IPS-18a (cell line): ENCODE data around the gene UBE2Q2.
"Not testable (repeated sequence)": the region's sequence is repeated elsewhere in the genome, so short reads cannot be mapped to it uniquely, and the experiment has no call there.

Experiments
- H3K27ac ChIP-seq: one replicate; pipeline ENCODE4 v1.5.1; 2013; ENCODE audit warnings: low read length
- H3K27me3 ChIP-seq: one replicate; pipeline ENCODE4 v1.6.1; 2013; ENCODE audit warnings: mild to moderate bottlenecking, low read length; ENCODE audit not compliant: control insufficient read depth, insufficient read depth
- H3K36me3 ChIP-seq: one replicate; pipeline ENCODE4 v1.6.1; 2013; ENCODE audit warnings: low read depth, low read length; ENCODE audit not compliant: control insufficient read depth
- H3K4me1 ChIP-seq: one replicate; pipeline ENCODE4 v1.6.1; 2013; ENCODE audit warnings: low read depth, low read length; ENCODE audit not compliant: control insufficient read depth
- H3K4me3 ChIP-seq: one replicate; pipeline ENCODE4 v1.5.1; 2013; ENCODE audit warnings: low read length
- H3K9ac ChIP-seq: one replicate; pipeline ENCODE4 v1.6.1; 2013; ENCODE audit warnings: mild to moderate bottlenecking, low read length, moderate library complexity
- H3K9me3 ChIP-seq: one replicate; pipeline ENCODE4 v1.6.1; 2013; ENCODE audit warnings: low read depth, low read length; ENCODE audit not compliant: control insufficient read depth

Gene UBE2Q2

DNA sequence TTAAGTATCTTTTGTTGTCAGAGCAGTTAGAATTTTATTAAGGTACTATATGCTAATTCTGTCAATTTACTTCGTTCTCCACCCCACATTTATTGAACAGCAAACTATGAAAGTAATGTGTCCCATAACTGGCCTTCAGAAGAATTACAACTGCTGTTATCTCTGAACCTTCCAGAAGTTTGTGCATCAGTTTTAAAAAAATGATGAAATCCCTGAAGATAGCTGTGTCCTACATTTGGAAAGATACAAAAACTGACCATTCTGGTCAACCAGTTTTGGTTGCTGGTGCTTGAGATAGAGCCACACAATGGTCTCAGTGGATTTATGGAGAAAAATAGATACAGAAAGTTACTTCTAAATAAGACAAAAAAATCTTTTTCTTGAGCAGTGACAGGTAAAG is 5.9 kb downstream of the UBE2Q2 start:
- H3K9ac ChIP-seq: no peak overlapping the region
- no peak overlapping the region for H3K4me3 ChIP-seq
- no peaks in the 10 kb centered on the region for H3K27me3 ChIP-seq
- H3K9me3 ChIP-seq: no peaks in the 10 kb centered on the region
- H3K4me1 ChIP-seq: peaks cover 12% of the 10 kb centered on the region
- H3K27ac ChIP-seq: no peak overlapping the region
- peaks cover 7% of the 10 kb centered on the region for H3K36me3 ChIP-seq

DNA sequence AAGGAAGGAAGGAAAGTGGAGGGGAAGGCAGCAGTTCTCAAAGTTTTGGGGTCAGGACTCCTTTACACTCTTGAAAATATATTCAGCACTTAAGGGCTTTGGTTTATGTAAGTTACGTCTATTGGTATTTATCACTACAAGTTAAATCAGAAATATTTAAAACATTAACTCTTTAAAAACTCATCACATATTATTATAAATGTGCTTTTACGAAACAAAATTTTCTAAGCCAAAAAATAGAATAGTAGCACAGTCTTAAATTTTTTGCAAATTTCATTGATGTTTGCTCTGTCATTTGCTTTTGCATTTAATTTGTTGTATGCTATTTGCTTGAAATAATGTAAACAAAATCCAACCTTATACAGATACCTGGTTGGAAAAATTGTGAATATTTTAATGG is 7.5 kb downstream of the UBE2Q2 start:
- Histone ChIP-seq H3K4me1 (no peaks in the 10 kb centered on the region), H3K36me3 (peaks cover 10% of the 10 kb centered on the region), H3K27me3 (no peaks in the 10 kb centered on the region), H3K27ac (no peak overlapping the region), H3K4me3 (no peak overlapping the region), H3K9ac (no peak overlapping the region), H3K9me3 (no peaks in the 10 kb centered on the region)

DNA sequence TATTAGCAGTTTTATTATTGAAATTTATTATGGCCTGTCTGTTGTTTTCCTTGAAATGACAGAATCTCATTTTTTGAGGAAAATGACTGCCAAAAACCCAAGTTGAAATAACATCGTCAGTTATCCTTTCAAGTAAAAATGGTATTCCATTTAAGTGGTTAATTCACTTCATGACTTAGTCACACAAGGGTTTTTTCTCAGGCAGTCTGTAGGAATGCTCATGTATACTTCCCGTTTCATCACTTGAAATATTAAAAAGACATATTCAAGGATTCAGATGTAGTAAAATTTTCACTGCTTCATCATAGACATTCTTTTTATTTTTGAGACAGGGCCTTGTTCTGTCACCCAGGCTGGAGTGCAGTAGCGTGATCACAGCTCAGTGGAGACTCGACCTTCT is 8.3 kb downstream of the UBE2Q2 start:
- H3K4me3 ChIP-seq, H3K4me1 ChIP-seq: not testable (repeated sequence)
- peaks cover 11% of the 10 kb centered on the region for H3K36me3 ChIP-seq

DNA sequence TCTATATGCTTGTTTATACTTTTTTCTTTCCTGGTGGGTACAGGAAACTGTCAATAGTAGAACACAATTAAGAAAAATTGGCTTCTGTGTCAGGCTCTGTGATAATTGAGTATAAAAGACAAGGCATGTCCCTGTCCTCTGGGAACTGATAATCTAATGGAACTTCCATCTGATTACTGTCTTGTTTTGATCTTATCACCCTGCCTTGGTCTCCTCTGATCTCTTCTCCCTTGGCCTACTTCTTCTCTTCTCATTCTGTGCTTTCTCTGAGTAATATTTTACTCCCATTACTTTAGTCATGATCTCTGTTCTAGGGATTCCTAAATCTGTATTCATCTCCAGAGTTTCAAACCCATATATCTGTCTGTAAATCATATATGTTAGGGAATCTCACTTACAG is 14.6 kb downstream of the UBE2Q2 start:
- Histone ChIP-seq H3K4me3 (no peak overlapping the region), H3K27ac (no peak overlapping the region), H3K4me1 (peaks cover 3% of the 10 kb centered on the region), H3K36me3 (peaks cover 28% of the 10 kb centered on the region), H3K9ac (no peak overlapping the region), H3K27me3 (no peaks in the 10 kb centered on the region), H3K9me3 (no peaks in the 10 kb centered on the region)

More for the DNA sequence above, 8.3 kb downstream of the UBE2Q2 start:
- not testable (repeated sequence) for H3K27ac ChIP-seq, H3K9ac ChIP-seq, H3K27me3 ChIP-seq, H3K9me3 ChIP-seq

DNA sequence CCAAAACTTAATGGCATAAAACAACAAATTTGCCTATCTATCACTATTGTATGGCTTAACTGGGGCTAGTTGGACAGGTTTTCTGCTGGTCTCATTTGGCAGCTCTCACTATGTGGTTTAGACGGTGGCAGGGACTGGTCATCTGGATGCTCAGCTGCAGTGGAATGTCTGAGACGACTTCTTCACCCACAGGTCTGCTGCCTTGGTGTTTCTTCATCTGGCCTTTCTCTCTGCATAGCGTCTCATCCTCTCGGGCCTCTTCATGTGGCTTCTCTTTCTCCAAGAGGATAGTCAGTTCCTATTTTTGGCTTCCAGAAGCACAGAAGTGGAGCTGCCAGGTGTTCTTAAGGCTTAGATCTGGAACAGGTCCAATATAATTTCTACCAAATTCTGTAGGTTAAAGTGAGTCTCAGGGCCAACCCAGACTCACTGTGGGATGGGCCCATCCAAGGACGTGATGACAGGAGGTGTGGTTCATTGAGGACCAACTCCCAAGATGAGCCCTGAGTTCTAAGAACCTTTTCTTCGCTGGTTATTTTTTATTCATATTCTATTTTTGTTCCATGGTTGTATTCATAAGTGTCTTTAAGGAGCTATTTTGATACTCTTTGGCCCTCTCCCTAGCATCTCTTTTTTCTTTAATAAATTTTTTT is 18.6 kb downstream of the UBE2Q2 start:
- H3K4me1 ChIP-seq: peaks cover 7% of the 10 kb centered on the region
- peaks cover 17% of the 10 kb centered on the region for H3K36me3 ChIP-seq
- no peak overlapping the region for H3K9ac ChIP-seq
- H3K9me3 ChIP-seq: no peaks in the 10 kb centered on the region
- no peak overlapping the region for H3K27ac ChIP-seq
- H3K4me3 ChIP-seq: no peak overlapping the region
- no peaks in the 10 kb centered on the region for H3K27me3 ChIP-seq

DNA sequence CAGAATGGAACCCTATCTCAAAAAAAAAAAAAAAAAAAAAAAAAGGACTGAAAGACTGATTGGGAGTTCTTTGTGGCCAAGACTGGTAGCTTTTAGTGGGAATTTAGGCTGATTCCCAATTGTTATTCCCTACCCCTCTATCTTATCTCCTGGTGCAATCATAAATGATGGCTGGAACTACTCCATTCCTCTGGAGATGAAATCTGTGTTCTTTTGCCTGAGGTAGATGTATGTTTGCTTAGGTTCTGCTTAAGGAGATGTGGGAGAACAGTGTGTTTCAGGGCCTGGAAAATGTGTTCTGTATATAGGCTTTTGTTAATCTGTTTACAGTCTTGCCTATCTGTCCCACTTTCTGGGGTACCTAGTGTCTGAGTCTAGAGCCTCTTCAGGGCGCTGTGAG is 19.5 kb downstream of the UBE2Q2 start:
- Histone ChIP-seq H3K4me3 (no peak overlapping the region), H3K27ac (no peak overlapping the region), H3K4me1 (peaks cover 16% of the 10 kb centered on the region), H3K27me3 (no peaks in the 10 kb centered on the region), H3K9ac (no peak overlapping the region), H3K36me3 (peaks cover 17% of the 10 kb centered on the region), H3K9me3 (no peaks in the 10 kb centered on the region)

DNA sequence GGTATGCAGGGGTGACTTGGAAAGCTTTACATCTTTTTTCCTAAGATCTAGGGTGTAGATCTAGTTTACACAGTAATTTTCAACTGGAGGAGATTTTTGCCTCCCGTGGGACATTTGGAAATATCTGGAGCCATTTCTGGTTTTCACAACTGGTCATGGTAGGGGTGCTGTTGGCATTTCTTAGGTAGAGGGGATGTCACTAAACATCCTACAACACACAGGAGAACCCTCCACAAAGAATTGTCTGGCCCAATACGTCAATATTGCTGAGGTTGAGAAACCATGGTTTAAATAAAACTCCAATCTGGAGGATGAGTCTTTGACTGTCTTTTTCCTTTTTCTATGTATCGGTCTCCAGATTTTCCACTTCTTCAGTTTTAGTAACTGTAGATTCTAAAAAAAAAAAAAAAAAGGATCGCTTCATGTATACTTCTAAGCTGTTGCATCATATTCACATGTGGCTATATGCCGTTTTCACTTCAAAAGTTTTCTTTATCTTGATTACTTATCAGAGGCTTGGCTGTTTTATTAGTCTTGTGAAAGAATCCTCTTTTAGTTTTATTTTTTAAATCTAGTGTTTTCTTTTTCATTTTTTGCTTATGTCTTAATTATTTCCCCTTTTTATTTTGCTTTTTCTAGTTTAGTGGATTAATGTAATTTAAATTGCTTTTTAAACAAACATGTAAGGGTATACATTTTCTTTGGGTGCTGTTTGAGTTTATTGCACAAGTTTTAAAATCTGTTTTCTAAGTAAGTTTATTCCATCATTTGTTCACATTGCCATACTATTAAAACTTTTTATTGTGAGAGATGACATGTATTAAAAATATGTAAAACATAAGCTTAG is 21.2 kb downstream of the UBE2Q2 start:
- no peak overlapping the region for H3K27ac ChIP-seq
- no peak overlapping the region for H3K4me3 ChIP-seq
- H3K36me3 ChIP-seq: peaks cover 16% of the 10 kb centered on the region

DNA sequence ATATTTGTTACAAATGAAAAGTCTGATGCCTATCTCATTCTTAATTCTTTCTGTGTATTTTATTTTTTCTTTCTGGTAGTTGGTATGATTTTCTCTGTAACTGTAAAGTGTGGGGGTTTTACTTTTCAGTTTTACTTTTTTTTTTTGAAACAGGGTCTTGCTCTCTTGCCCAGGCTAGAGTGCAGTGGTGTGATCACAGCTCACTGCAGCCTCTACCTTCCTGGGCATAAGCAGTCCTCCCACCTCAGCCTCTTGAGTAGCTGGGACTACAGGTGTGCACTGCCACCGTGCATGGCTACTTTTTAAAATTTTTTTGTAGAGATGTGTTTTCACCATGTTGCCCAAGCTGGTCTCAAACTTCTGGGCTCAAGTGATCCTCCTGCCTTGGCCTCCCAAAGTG is 22.8 kb downstream of the UBE2Q2 start:
- H3K27me3 ChIP-seq, H3K9ac ChIP-seq, H3K4me3 ChIP-seq, H3K27ac ChIP-seq, H3K9me3 ChIP-seq: not testable (repeated sequence)
- peaks cover 25% of the 10 kb centered on the region for H3K4me1 ChIP-seq
- H3K36me3 ChIP-seq: peaks cover 11% of the 10 kb centered on the region

More for the DNA sequence above, 21.2 kb downstream of the UBE2Q2 start:
- Histone ChIP-seq H3K9ac (no peak overlapping the region), H3K9me3 (no peaks in the 10 kb centered on the region), H3K27me3 (no peaks in the 10 kb centered on the region), H3K4me1 (peaks cover 22% of the 10 kb centered on the region)

DNA sequence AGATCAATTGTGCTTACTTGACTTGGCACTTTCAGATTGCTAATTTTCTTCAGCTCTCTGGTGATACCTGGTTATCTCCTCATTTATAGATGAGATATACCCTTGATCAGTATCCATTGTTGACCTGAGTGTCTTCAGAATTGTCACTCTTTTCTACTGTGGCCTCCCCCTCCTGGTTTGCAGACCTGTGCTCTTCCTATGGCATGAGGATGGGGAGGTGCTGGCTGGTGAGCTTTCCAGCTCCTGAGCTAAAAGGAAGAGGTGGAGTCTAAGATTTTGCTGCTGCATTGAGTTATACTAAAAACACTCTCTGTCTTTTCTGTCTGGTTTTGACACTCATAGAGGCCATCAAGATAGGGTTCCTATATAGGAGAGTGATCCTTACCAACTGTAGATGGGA is 23.7 kb downstream of the UBE2Q2 start:
- Histone ChIP-seq H3K27me3 (no peaks in the 10 kb centered on the region), H3K27ac (no peak overlapping the region), H3K9me3 (no peaks in the 10 kb centered on the region), H3K4me3 (no peak overlapping the region), H3K9ac (no peak overlapping the region), H3K4me1 (peaks cover 29% of the 10 kb centered on the region), H3K36me3 (peaks cover 5% of the 10 kb centered on the region)

DNA sequence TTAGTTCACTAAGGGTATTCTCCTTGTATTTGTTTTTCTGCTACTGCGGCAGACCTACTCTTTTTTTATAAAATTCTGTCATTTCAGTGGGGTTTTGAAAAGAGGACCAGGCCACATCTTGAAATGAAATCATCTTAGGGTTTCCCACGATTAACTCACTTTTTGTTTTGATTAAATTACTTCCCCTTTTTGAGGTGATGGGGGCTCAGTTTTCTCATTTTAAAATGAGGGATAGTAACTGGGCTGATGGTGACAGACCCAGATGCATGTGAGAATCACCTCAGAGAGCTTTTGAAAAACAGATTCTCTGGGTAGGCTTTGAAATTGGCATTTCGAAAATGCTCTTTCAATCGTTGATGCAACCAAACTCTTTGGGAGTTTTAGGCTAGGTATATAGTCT is 24.2 kb downstream of the UBE2Q2 start:
- H3K4me1 ChIP-seq: peaks cover 34% of the 10 kb centered on the region
- no peak overlapping the region for H3K27ac ChIP-seq
- H3K36me3 ChIP-seq: peaks cover 4% of the 10 kb centered on the region
- H3K9me3 ChIP-seq: no peaks in the 10 kb centered on the region
- H3K4me3 ChIP-seq: no peak overlapping the region
- H3K9ac ChIP-seq: no peak overlapping the region
- H3K27me3 ChIP-seq: no peaks in the 10 kb centered on the region

DNA sequence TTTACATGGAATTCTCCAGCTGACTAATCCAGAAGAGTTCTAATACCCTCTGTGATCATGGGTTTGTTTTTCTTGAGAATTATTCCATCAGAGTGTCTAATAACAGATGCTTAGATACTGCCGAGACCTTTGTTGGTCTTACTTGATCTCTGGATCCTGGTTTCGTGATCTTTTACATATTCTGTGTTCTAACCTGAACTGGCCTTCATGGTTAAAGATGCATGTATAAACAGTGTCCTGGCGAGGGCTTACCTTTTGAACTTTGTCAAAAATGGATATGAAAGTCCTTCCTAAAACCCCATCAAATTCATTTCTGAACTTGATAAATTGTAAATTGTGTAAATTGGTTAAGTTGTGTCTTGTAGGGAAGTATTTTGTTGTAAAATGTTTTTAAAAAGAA is 24.8 kb downstream of the UBE2Q2 start:
- Histone ChIP-seq H3K27me3 (no peaks in the 10 kb centered on the region), H3K9me3 (no peaks in the 10 kb centered on the region), H3K4me1 (peaks cover 38% of the 10 kb centered on the region), H3K36me3 (peaks cover 4% of the 10 kb centered on the region), H3K4me3 (no peak overlapping the region), H3K9ac (no peak overlapping the region), H3K27ac (no peak overlapping the region)

DNA sequence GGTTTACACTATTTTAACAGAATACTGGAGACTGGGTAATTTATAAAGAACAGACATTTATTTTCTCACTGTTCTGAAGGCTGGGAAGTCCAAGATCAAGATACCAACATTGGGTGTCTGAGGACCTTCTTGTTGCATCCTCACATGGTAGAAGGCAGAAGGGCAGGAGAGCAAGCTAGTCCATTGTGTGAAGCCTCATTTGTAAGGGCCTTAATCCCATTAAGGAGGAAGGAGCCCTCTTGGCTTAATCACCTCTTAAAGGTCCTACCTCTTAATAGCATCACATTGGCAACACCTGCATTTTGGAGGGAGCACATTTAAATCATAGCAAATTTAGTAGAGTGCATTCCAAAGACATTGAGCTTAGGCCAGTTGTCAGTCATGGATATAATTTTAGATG is 26.2 kb downstream of the UBE2Q2 start:
- Histone ChIP-seq H3K9me3 (no peaks in the 10 kb centered on the region), H3K27ac (no peak overlapping the region), H3K4me3 (no peak overlapping the region), H3K4me1 (peaks cover 40% of the 10 kb centered on the region), H3K9ac (no peak overlapping the region), H3K36me3 (peaks cover 18% of the 10 kb centered on the region), H3K27me3 (no peaks in the 10 kb centered on the region)
